CD4-positive, alpha-beta memory T cell (primary cell): ENCODE results near the gene SLC8B1. TPM values are rescaled to one million over a fixed set of nuclear protein-coding genes. Genes with fewer than 3 reads are reported as not detected.

ENCODE experiments used
- CTCF ChIA-PET: fragments of 350-600 bp; sonication (Branson Sonifier 250); formaldehyde crosslinking; loops from one replicate; lab custom pipeline; 2021; ENCODE audit warnings: inconsistent platforms; ENCODE audit not compliant: partially characterized antibody; lab: Charles Lee
- POLR2A ChIA-PET: fragments of 350-600 bp; sonication (Branson Sonifier 250); formaldehyde crosslinking; loops from one replicate; lab custom pipeline; 2021; ENCODE audit not compliant: partially characterized antibody; lab: Charles Lee
- DNase-seq, 5 donors: peaks; one replicate each; pipeline versions ENCODE4 v3.0.0 to v3.0.0-alpha.2; 2020 to 2022; ENCODE audit warnings: mixed read lengths in 1 of 5
- H3K27ac ChIP-seq: one replicate; pipeline ENCODE4 v1.7.0; 2013; ENCODE audit warnings: low read depth, low read length
- H3K27me3 ChIP-seq: 2 replicates; pipeline ENCODE4 v1.7.0; 2013; ENCODE audit warnings: mild to moderate bottlenecking, low read length, moderate library complexity; ENCODE audit not compliant: insufficient read depth
- H3K36me3 ChIP-seq: 2 replicates; pipeline ENCODE4 v1.7.0; 2013; ENCODE audit warnings: mild to moderate bottlenecking, low read length, moderate library complexity; ENCODE audit not compliant: insufficient read depth
- H3K4me1 ChIP-seq: 2 replicates; pipeline ENCODE4 v1.7.0; 2013; ENCODE audit warnings: mild to moderate bottlenecking, low read length, moderate library complexity; ENCODE audit not compliant: insufficient read depth
- H3K4me3 ChIP-seq, 2 donors: one replicate each; pipeline ENCODE4 v1.7.0; 2013; ENCODE audit warnings: low read length in 2 of 2, mild to moderate bottlenecking in 1 of 2
- H3K9me3 ChIP-seq, 2 donors: one replicate each; pipeline ENCODE4 v1.7.0; 2013; ENCODE audit warnings: low read length in 2 of 2, control low read depth in 1 of 2; ENCODE audit not compliant: control insufficient read depth in 1 of 2
- H3K27ac Mint-ChIP-seq, 7 donors: one replicate each; pipeline ENCODE4 v1.8.0; 2020 to 2021; ENCODE audit warnings: mixed read lengths in 7 of 7, mild to moderate bottlenecking in 6 of 7, inconsistent platforms in 3 of 7, moderate library complexity in 3 of 7
- H3K27me3 Mint-ChIP-seq, 2 donors: one replicate each; pipeline ENCODE4 v1.8.0; 2020 to 2021; ENCODE audit warnings: mixed read lengths in 2 of 2
- H3K36me3 Mint-ChIP-seq, 2 donors: one replicate each; pipeline ENCODE4 v1.8.0; 2020 to 2021; ENCODE audit warnings: mixed read lengths in 2 of 2, inconsistent platforms in 1 of 2, mild to moderate bottlenecking in 1 of 2
- H3K4me1 Mint-ChIP-seq, 4 donors: one replicate each; pipeline ENCODE4 v1.8.0; 2020 to 2021; ENCODE audit warnings: mixed read lengths in 4 of 4, mild to moderate bottlenecking in 1 of 4
- H3K4me3 Mint-ChIP-seq, 8 donors: one replicate each; pipeline ENCODE4 v1.8.0; 2020 to 2021; ENCODE audit warnings: mixed read lengths in 8 of 8, mild to moderate bottlenecking in 7 of 8, moderate library complexity in 6 of 8, inconsistent platforms in 3 of 8
- H3K9me3 Mint-ChIP-seq, 8 donors: one replicate each; pipeline ENCODE4 v1.8.0; 2020 to 2021; ENCODE audit warnings: mixed read lengths in 8 of 8, mild to moderate bottlenecking in 5 of 8, inconsistent platforms in 3 of 8, moderate library complexity in 1 of 8
- intact Hi-C: fragments of 100-400 bp; cut with micrococcal nuclease; formaldehyde crosslinking; loops from one replicate; pipeline ENCODE4 v1.15.1; 2023
- polyA plus RNA-seq, 2 donors: library from polyadenylated mRNA; unstranded; fragments of 300-500 nt; fragmentation: Illumina TruSeq; gene quantifications; one replicate each; pipeline ENCODE4 v1.2.3, GENCODE V29; 2021
- total RNA-seq, 2 experiments: library from RNA; stranded (reverse); gene quantifications; one replicate each; pipeline ENCODE4 v1.2.3, GENCODE V29; 2021

The SLC8B1 gene
- total and polyA plus RNA-seq, 4 experiments from 2014 or later, result 33.9 to 93.5 (median 71.5) TPM

GRCh38 chr12:113340061-113340460 lies 5.2 kb upstream of the SLC8B1 start:
- Histone ChIP-seq H3K36me3 (no peaks in the 10 kb centered on the region), H3K9me3 (no peaks in the 10 kb centered on the region), H3K27me3 (no peaks in the 10 kb centered on the region), H3K27ac (no peak overlapping the region), H3K4me1 (peaks cover 6% of the 10 kb centered on the region), H3K4me3 (no peak overlapping the region)
- intact Hi-C loops, result no loop called here
- POLR2A ChIA-PET, result no interaction called here
- CTCF ChIA-PET, result no interaction called here
- H3K36me3 Mint-ChIP-seq, result no peaks in the 10 kb centered on the region
- H3K4me3 Mint-ChIP-seq, result no peak overlapping the region
- no peaks in the 10 kb centered on the region for H3K27me3 Mint-ChIP-seq
- DNase-seq, result no peak
- peaks cover 0 to 9% (median 4%) of the 10 kb centered on the region in 4 donors for H3K4me1 Mint-ChIP-seq
- H3K9me3 Mint-ChIP-seq, result no peaks in the 10 kb centered on the region
- no peak overlapping the region for H3K27ac Mint-ChIP-seq

GRCh38 chr12:113339540-113339939 lies 4.6 kb upstream of the SLC8B1 start:
- no peaks in the 10 kb centered on the region for H3K27me3 Mint-ChIP-seq
- ChIA-PET POLR2A (no interaction called here), CTCF (no interaction called here)
- no peak overlapping the region for H3K4me3 ChIP-seq
- H3K9me3 Mint-ChIP-seq, result no peaks in the 10 kb centered on the region
- H3K36me3 Mint-ChIP-seq, result peaks cover 0 to 1% of the 10 kb centered on the region in 2 donors
- H3K27me3 ChIP-seq, result no peaks in the 10 kb centered on the region
- no peak overlapping the region for H3K27ac Mint-ChIP-seq
- intact Hi-C loops, result no loop called here
- H3K4me3 Mint-ChIP-seq, result no peak overlapping the region
- H3K4me1 ChIP-seq, result peaks cover 6% of the 10 kb centered on the region
- no peak for DNase-seq
- no peaks in the 10 kb centered on the region for H3K9me3 ChIP-seq
- no peaks in the 10 kb centered on the region for H3K36me3 ChIP-seq
- H3K4me1 Mint-ChIP-seq, result peaks cover under 1 to 12% (median 6%) of the 10 kb centered on the region in 4 donors
- no peak overlapping the region for H3K27ac ChIP-seq

GRCh38 chr12:113333877-113334785 lies 778 bp downstream of the SLC8B1 start:
- Histone ChIP-seq H3K27ac (peak overlapping the region; percentile 50), H3K27me3 (no peaks in the 10 kb centered on the region), H3K9me3 (no peaks in the 10 kb centered on the region), H3K36me3 (peaks cover 11% of the 10 kb centered on the region), H3K4me3 (peak overlapping the region; percentile 69 to 79), H3K4me1 (peaks cover 21% of the 10 kb centered on the region)
- POLR2A ChIA-PET, result interaction anchor here (0.6 to 2.0 kb wide), 6 partner anchors 9 to 356 kb away, joined by 3 to 10 read pairs (median 6); partner anchors contain the start of genes DDX54, OAS2, PLBD2 and RITA1
- peak overlapping the region; percentile 92 to 99 (median 98) for H3K4me3 Mint-ChIP-seq
- intact Hi-C loops, result no loop called here
- peak overlapping the region; percentile 84 to 96 (median 89) for H3K27ac Mint-ChIP-seq
- H3K27me3 Mint-ChIP-seq, result no peaks in the 10 kb centered on the region
- CTCF ChIA-PET, result no interaction called here
- peaks cover 21 to 42% of the 10 kb centered on the region in 2 donors for H3K36me3 Mint-ChIP-seq
- peaks cover 24 to 60% (median 40%) of the 10 kb centered on the region in 4 donors for H3K4me1 Mint-ChIP-seq
- H3K9me3 Mint-ChIP-seq, result no peaks in the 10 kb centered on the region
- peak in 4 of 5 donors; percentile 31 to 41 (median 38) for DNase-seq

- H3K27ac Mint-ChIP-seq, result peak overlapping the region in 2 of 7 donors; percentile 7 to 46
- no peaks in the 10 kb centered on the region for H3K9me3 Mint-ChIP-seq
- Histone ChIP-seq H3K9me3 (no peaks in the 10 kb centered on the region), H3K27ac (no peak overlapping the region), H3K36me3 (peaks cover 11% of the 10 kb centered on the region), H3K4me1 (peaks cover 21% of the 10 kb centered on the region), H3K27me3 (no peaks in the 10 kb centered on the region), H3K4me3 (no peak overlapping the region)
- H3K4me3 Mint-ChIP-seq, result peak overlapping the region; percentile 92 to 99 (median 98)
- ChIA-PET POLR2A (interaction anchor here (0.6 kb wide), 1 partner anchor 10 kb away, joined by 3 read pairs; no protein-coding TSS in a partner anchor), CTCF (no interaction called here)
- DNase-seq, result no peak
- intact Hi-C loops, result no loop called here
- no peaks in the 10 kb centered on the region for H3K27me3 Mint-ChIP-seq
- H3K4me1 Mint-ChIP-seq, result peaks cover 27 to 67% (median 44%) of the 10 kb centered on the region in 4 donors
- H3K36me3 Mint-ChIP-seq, result peaks cover 21 to 43% of the 10 kb centered on the region in 2 donors
Observed at GRCh38 chr12:113333418-113333750, 1.5 kb downstream of the SLC8B1 start.

GRCh38 chr12:113332688-113333417 lies 2.1 kb downstream of the SLC8B1 start:
- Histone ChIP-seq H3K9me3 (no peaks in the 10 kb centered on the region), H3K4me3 (no peak overlapping the region), H3K36me3 (peaks cover 11% of the 10 kb centered on the region), H3K4me1 (peaks cover 21% of the 10 kb centered on the region), H3K27ac (no peak overlapping the region), H3K27me3 (no peaks in the 10 kb centered on the region)
- Mint-ChIP-seq H3K4me1 (peaks cover 29 to 70% (median 47%) of the 10 kb centered on the region in 4 donors), H3K27ac (peak overlapping the region in 5 of 7 donors; percentile 1 to 72 (median 10)), H3K36me3 (peaks cover 21 to 46% of the 10 kb centered on the region in 2 donors), H3K27me3 (no peaks in the 10 kb centered on the region), H3K9me3 (no peaks in the 10 kb centered on the region), H3K4me3 (peak overlapping the region; percentile 25 to 99 (median 98))
- intact Hi-C loops, result no loop called here
- POLR2A ChIA-PET, result interaction anchor here (0.6 to 1.0 kb wide), 2 partner anchors 10 to 148 kb away, joined by 3 read pairs; partner anchors contain the start of genes DDX54 and RITA1
- DNase-seq, result no peak
- CTCF ChIA-PET, result interaction anchor here (1.6 kb wide), 1 partner anchor 93 kb away, joined by 4 read pairs; no protein-coding TSS in a partner anchor

- POLR2A ChIA-PET, result no interaction called here
- H3K4me3 ChIP-seq, result no peak overlapping the region
- H3K9me3 Mint-ChIP-seq, result no peaks in the 10 kb centered on the region
- peaks cover 11% of the 10 kb centered on the region for H3K36me3 ChIP-seq
- CTCF ChIA-PET, result no interaction called here
- H3K36me3 Mint-ChIP-seq, result peaks cover 21 to 49% of the 10 kb centered on the region in 2 donors
- DNase-seq, result no peak
- peak overlapping the region in 4 of 7 donors; percentile 22 to 62 (median 54) for H3K27ac Mint-ChIP-seq
- H3K4me1 Mint-ChIP-seq, result peaks cover 31 to 71% (median 47%) of the 10 kb centered on the region in 4 donors
- peak overlapping the region in 1 of 8 donors; percentile 68 for H3K4me3 Mint-ChIP-seq
- no peaks in the 10 kb centered on the region for H3K9me3 ChIP-seq
- no peak overlapping the region for H3K27ac ChIP-seq
- H3K4me1 ChIP-seq, result peaks cover 19% of the 10 kb centered on the region
- no peaks in the 10 kb centered on the region for H3K27me3 ChIP-seq
- H3K27me3 Mint-ChIP-seq, result no peaks in the 10 kb centered on the region
- intact Hi-C loops, result no loop called here
Observed at GRCh38 chr12:113330505-113330904, 4.4 kb downstream of the SLC8B1 start.
